HCT116 (cell line): Measurements from ENCODE around the gene PIAS4. TPM values are rescaled to one million over a fixed set of nuclear protein-coding genes. Genes with fewer than 3 reads are reported as not detected.

Experiments
- ATAC-seq: fragments of 200-7000 bp; cut with Tn5 transposase; 2 replicates; pipeline ENCODE4 v1.9.1; 2020; ENCODE audit warnings: mild to moderate bottlenecking, moderate library complexity
- BruUV-seq: library from RNA; stranded (reverse); fragments of 400-500 nt; replicated peaks from 2 replicates; lab custom pipeline; 2021; lab: Mats Ljungman, UMichigan
- CTCF ChIA-PET: fragments of 300-600 bp; sonication (Branson Sonifier 250); formaldehyde crosslinking; loops from one replicate; lab custom pipeline; 2021; ENCODE audit warnings: antibody characterized with exemption; lab: Charles Lee
- POLR2A ChIA-PET: fragments of 300-600, 350-600 bp; sonication (Branson Sonifier 250); formaldehyde crosslinking; loops from one replicate; lab custom pipeline; 2021; ENCODE audit warnings: antibody characterized with exemption; lab: Charles Lee
- RAD21 ChIA-PET, 2 experiments: fragments of 300-600 bp; sonication (Branson Sonifier 250); formaldehyde crosslinking; loops; one replicate each; lab custom pipeline; 2023; ENCODE audit warnings: low total read pairs in 2 of 2; ENCODE audit not compliant: uncharacterized antibody in 2 of 2, unreplicated experiment in 2 of 2, low non-redundant PET in 1 of 2; lab: Charles Lee
- DNase-seq: peaks from one replicate; pipeline ENCODE4 v3.0.0-alpha.2; 2010; ENCODE audit warnings: low read depth, low spot score
- H2AFZ ChIP-seq: fragments of 200-600 bp; shearing (Covaris generic), sonication (generic); 2 replicates; pipeline ENCODE4 v1.6.1; 2017; ENCODE audit warnings: low read depth, mixed run types, mixed read lengths, antibody characterized with exemption, low read length; ENCODE audit not compliant: poor library complexity, severe bottlenecking
- H3K27ac ChIP-seq: 2 replicates; pipeline ENCODE4 v1.5.1; 2012; ENCODE audit warnings: low read depth, low read length
- H3K27me3 ChIP-seq: fragments of 200-600 bp; sonication (generic); 2 replicates; pipeline ENCODE4 v1.6.1; 2016; ENCODE audit warnings: mixed run types, low read length, mixed read lengths; ENCODE audit not compliant: insufficient read depth
- H3K36me3 ChIP-seq, 2 experiments: fragments of 200-500 bp in 1 of 2; fragments of 200-600 bp in 1 of 2; sonication (Bioruptor generic) in 1 of 2; sonication (generic) in 1 of 2; 2 replicates each; pipeline versions ENCODE4 v1.5.1 to v1.6.1; 2014 to 2016; ENCODE audit warnings: low read length in 2 of 2, inconsistent platforms in 1 of 2, mixed read lengths in 1 of 2, mixed run types in 1 of 2; ENCODE audit not compliant: insufficient read depth in 2 of 2, control insufficient read depth in 1 of 2
- H3K4me1 ChIP-seq, 2 experiments: fragments of 200-600 bp in 1 of 2; sonication (generic) in 1 of 2; 2 replicates each; pipeline versions ENCODE4 v1.5.1 to v1.6.1; 2012 to 2017; ENCODE audit warnings: low read length in 2 of 2, inconsistent platforms in 1 of 2, mild to moderate bottlenecking in 1 of 2, mixed read lengths in 1 of 2, mixed run types in 1 of 2, moderate library complexity in 1 of 2; ENCODE audit not compliant: insufficient read depth in 2 of 2, control insufficient read depth in 1 of 2
- H3K4me2 ChIP-seq: fragments of 200-600 bp; sonication (generic); 2 replicates; pipeline ENCODE4 v1.6.1; 2017; ENCODE audit warnings: mixed run types, low read length, mixed read lengths
- H3K4me3 ChIP-seq, 2 experiments: fragments of 200-600 bp in 1 of 2; sonication (generic) in 1 of 2; replicated peaks in 1 of 2; 2 replicates each; pipeline ENCODE4 v1.5.1; 2011 to 2016; ENCODE audit warnings: low read length in 2 of 2, control low read depth in 1 of 2, low read depth in 1 of 2, mild to moderate bottlenecking in 1 of 2, mixed read lengths in 1 of 2, mixed run types in 1 of 2
- H3K79me2 ChIP-seq: fragments of 200-600 bp; sonication (generic); 2 replicates; pipeline ENCODE4 v1.6.1; 2017; ENCODE audit warnings: mild to moderate bottlenecking, mixed run types, low read length, moderate library complexity, mixed read lengths; ENCODE audit not compliant: insufficient read depth
- H3K9ac ChIP-seq: fragments of 200-600 bp; sonication (generic); 2 replicates; pipeline ENCODE4 v1.6.1; 2016; ENCODE audit warnings: low read length, mixed read lengths
- H3K9me2 ChIP-seq: fragments of 200-600 bp; sonication (generic), shearing (Covaris generic); 2 replicates; pipeline ENCODE4 v1.6.1; 2017; ENCODE audit warnings: mixed run types, mild to moderate bottlenecking, moderate library complexity; ENCODE audit not compliant: insufficient read depth
- H3K9me3 ChIP-seq, 2 experiments: fragments of 200-500 bp in 1 of 2; fragments of 200-600 bp in 1 of 2; sonication (Bioruptor generic) in 1 of 2; sonication (generic) in 1 of 2; 2 replicates each; pipeline ENCODE4 v1.6.1; 2014 to 2017; ENCODE audit warnings: low read length in 2 of 2, mixed read lengths in 2 of 2, inconsistent platforms in 1 of 2, low read depth in 1 of 2, mild to moderate bottlenecking in 1 of 2, mixed run types in 1 of 2, moderate library complexity in 1 of 2; ENCODE audit not compliant: control insufficient read depth in 1 of 2, insufficient read depth in 1 of 2
- H4K20me1 ChIP-seq: fragments of 200-600 bp; sonication (generic), shearing (Covaris generic); 2 replicates; pipeline ENCODE4 v1.6.1; 2017; ENCODE audit warnings: mixed run types, mild to moderate bottlenecking, moderate library complexity; ENCODE audit not compliant: insufficient read depth
- CBX3 ChIP-seq: IDR thresholded peaks from 2 replicates; pipeline ENCODE4 v1.6.1; 2012; ENCODE audit warnings: low read depth
- ELF1 ChIP-seq: IDR thresholded peaks from 2 replicates; pipeline ENCODE4 v1.6.1; 2012; ENCODE audit warnings: low read depth, borderline replicate concordance
- EZH2 ChIP-seq: fragments of 200-600 bp; sonication (generic); IDR thresholded peaks from 2 replicates; pipeline ENCODE4 v1.6.1; 2017; ENCODE audit warnings: antibody characterized with exemption, mixed run types
- EZH2phosphoT487 ChIP-seq: fragments of 200-600 bp; IDR thresholded peaks from 2 replicates; pipeline ENCODE4 v1.6.1; 2018; ENCODE audit warnings: antibody characterized with exemption, borderline replicate concordance
- FOSL1 ChIP-seq: IDR thresholded peaks from 2 replicates; pipeline ENCODE4 v1.6.1; 2012; ENCODE audit warnings: low read depth
- POLR2A ChIP-seq: IDR thresholded peaks from 2 replicates; pipeline ENCODE4 v1.7.0; 2011; ENCODE audit warnings: borderline replicate concordance; ENCODE audit not compliant: insufficient read depth, insufficient read length; ENCODE audit errors: extremely low read depth
- RAD21 ChIP-seq: IDR thresholded peaks from 2 replicates; pipeline ENCODE4 v1.6.1; 2012; ENCODE audit warnings: low read depth, mild to moderate bottlenecking
- SIN3A ChIP-seq: IDR thresholded peaks from 2 replicates; pipeline ENCODE4 v1.6.1; 2012; ENCODE audit warnings: low read depth
- SP1 ChIP-seq: IDR thresholded peaks from 2 replicates; pipeline ENCODE4 v1.6.1; 2012; ENCODE audit warnings: low read depth
- SRF ChIP-seq: IDR thresholded peaks from 2 replicates; pipeline ENCODE4 v1.6.1; 2012; ENCODE audit warnings: low read depth
- TCF7L2 ChIP-seq: IDR thresholded peaks from 2 replicates; pipeline ENCODE4 v1.7.0; 2011; ENCODE audit warnings: borderline replicate concordance, inconsistent platforms; ENCODE audit not compliant: insufficient read depth, insufficient read length; ENCODE audit errors: extremely low read depth
- ZFX ChIP-seq: fragments of 450-650 bp; IDR thresholded peaks from 2 replicates; pipeline ENCODE4 v1.6.1; 2017
- ZNF274 ChIP-seq: fragments of 200-500 bp; sonication (Bioruptor generic); IDR thresholded peaks from 2 replicates; pipeline ENCODE4 v1.6.1; 2014; ENCODE audit warnings: mild to moderate bottlenecking, low read depth, low read length, inconsistent platforms
- intact Hi-C: fragments of 100-400 bp; cut with micrococcal nuclease; formaldehyde crosslinking; loops from 2 replicates; pipeline ENCODE4 v1.10.0; 2022
- total RNA-seq: library from RNA; stranded (reverse); gene quantifications from one replicate; pipeline ENCODE4 v1.2.1, GENCODE V29; 2021; ENCODE audit not compliant: unreplicated experiment
- TF ChIP-seq, protein P1 (sequence below): IDR thresholded peaks from 2 replicates; pipeline ENCODE4 v1.6.1; 2012; ENCODE audit warnings: low read depth
- TF ChIP-seq, protein P2 (sequence below): IDR thresholded peaks from 2 replicates; pipeline ENCODE4 v1.6.1; 2012
- TF ChIP-seq, protein P3 (sequence below): IDR thresholded peaks from 2 replicates; pipeline ENCODE4 v1.6.1; 2012

Gene PIAS4
- total RNA-seq, 1 experiment from 2014 or later, result 28.4 TPM

DNA sequence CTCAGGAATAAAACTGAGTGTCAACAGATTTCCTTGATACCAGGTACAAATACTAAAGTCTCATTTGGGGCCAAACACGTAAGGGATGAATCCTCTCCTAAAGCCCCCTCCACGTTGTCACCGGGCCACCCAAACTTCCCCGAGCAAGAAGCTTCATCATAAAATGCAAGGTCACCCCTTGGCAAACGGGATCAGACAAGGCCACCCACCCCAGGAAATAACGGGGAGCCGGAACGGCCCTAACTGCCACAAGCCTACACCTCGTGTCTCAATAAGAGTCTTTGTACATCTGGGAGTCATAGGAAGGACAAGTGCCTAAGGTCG, 23.0 kb upstream of the PIAS4 start (continued):
- TF ChIP-seq, protein P1, sequence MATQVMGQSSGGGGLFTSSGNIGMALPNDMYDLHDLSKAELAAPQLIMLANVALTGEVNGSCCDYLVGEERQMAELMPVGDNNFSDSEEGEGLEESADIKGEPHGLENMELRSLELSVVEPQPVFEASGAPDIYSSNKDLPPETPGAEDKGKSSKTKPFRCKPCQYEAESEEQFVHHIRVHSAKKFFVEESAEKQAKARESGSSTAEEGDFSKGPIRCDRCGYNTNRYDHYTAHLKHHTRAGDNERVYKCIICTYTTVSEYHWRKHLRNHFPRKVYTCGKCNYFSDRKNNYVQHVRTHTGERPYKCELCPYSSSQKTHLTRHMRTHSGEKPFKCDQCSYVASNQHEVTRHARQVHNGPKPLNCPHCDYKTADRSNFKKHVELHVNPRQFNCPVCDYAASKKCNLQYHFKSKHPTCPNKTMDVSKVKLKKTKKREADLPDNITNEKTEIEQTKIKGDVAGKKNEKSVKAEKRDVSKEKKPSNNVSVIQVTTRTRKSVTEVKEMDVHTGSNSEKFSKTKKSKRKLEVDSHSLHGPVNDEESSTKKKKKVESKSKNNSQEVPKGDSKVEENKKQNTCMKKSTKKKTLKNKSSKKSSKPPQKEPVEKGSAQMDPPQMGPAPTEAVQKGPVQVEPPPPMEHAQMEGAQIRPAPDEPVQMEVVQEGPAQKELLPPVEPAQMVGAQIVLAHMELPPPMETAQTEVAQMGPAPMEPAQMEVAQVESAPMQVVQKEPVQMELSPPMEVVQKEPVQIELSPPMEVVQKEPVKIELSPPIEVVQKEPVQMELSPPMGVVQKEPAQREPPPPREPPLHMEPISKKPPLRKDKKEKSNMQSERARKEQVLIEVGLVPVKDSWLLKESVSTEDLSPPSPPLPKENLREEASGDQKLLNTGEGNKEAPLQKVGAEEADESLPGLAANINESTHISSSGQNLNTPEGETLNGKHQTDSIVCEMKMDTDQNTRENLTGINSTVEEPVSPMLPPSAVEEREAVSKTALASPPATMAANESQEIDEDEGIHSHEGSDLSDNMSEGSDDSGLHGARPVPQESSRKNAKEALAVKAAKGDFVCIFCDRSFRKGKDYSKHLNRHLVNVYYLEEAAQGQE, result no peak
- TF ChIP-seq EZH2phosphoT487, result no peak
- TF ChIP-seq, protein P2, sequence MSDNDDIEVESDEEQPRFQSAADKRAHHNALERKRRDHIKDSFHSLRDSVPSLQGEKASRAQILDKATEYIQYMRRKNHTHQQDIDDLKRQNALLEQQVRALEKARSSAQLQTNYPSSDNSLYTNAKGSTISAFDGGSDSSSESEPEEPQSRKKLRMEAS, result no peak
- TF ChIP-seq ZFX, result no peak
- TF ChIP-seq ELF1, result no peak
- no peak for TF ChIP-seq CBX3
- TF ChIP-seq ZNF274, result no peak
- TF ChIP-seq RAD21, result no peak

DNA sequence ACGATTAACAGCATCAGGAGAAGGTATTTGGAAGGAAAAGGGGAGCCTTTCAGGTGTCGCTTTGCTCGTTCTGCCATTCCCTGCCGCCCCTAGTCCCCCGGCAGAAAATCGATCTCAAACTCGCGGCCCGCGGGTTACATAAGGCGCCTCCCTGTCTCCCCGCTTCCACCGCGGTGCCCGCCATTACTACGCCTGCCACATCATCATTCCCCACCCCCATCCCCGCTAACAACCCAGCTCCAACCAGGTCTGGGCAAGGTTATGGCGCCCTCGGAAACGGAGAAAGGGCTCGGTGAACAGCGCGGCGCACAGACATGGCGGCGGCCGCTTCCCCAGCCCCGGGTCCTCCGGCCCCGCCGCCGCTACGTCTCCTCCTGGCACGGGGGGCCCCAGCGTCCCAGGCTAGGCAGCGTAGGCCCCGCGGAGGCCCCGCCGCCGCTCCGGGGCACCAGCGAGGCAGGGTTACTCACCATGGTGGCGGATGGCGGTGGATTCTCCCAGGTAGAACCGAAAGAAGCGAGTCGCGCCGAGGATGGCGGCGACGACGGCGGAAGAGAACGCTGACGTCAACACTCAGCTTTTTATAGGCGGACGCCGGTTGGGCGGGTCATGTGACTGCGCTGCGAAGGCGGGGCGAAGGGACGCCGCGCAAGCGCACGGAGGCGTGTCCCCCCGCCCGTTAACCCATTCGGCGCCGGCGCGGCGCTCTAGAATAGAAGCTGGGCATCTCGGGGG, 22.5 kb upstream of the PIAS4 start, which contains the start of gene EEF2:
TSS of gene EEF2 (minus strand) at position 556 of the 735 bp plus-strand sequence. CDS start at position 473, 83 bp downstream.
- H3K27me3 ChIP-seq, result no peaks in the 10 kb centered on the region
- RAD21 ChIA-PET, result no interaction called here
- CTCF ChIA-PET, result interaction anchor here (1.0 to 2.1 kb wide), 6 partner anchors 14 to 223 kb away, joined by 3 to 14 read pairs (median 6); partner anchors contain the start of gene DAPK3
- peak; percentile 26 for ATAC-seq
- intact Hi-C loops, result loop anchor here (5.0 kb wide), 2 partner anchors 133 to 202 kb away; no protein-coding TSS in a partner anchor
- H3K4me2 ChIP-seq, result peak within 1 kb of the TSS; percentile 84
- no peaks in the 10 kb centered on the region for H3K9me2 ChIP-seq
- H3K9ac ChIP-seq, result peak within 1 kb of the TSS; percentile 99
- H4K20me1 ChIP-seq, result peaks cover 47% of the 10 kb centered on the region; the same call in 1 of the 2 replicates
- H3K79me2 ChIP-seq, result peaks cover 53% of the 10 kb centered on the region
- H3K36me3 ChIP-seq, result peaks cover 37 to 49% of the 10 kb centered on the region in 2 experiments
- peak within 1 kb of the TSS; percentile 95 for H2AFZ ChIP-seq
- POLR2A ChIA-PET, result interaction anchor here (0.7 to 3.1 kb wide), 16 partner anchors 9 to 486 kb away, joined by 3 to 60 read pairs (median 4); partner anchors contain the start of genes DAPK3, MRPL54, PIAS4 and YJU2
- peaks cover 22 to 47% of the 10 kb centered on the region in 2 experiments for H3K4me1 ChIP-seq
- BruUV-seq, result no TSS peak
- H3K9me3 ChIP-seq, result no peaks in the 10 kb centered on the region
- peak within 1 kb of the TSS; percentile 95 for H3K4me3 ChIP-seq
- DNase-seq, result peak; percentile 68
- H3K27ac ChIP-seq, result peak within 1 kb of the TSS; percentile 98
- TF ChIP-seq TCF7L2, result peak; percentile 12
- TF ChIP-seq SP1, result peak; percentile 86
- TF ChIP-seq, protein P1, result no peak
- TF ChIP-seq SIN3A, result peak; percentile 100
- peak; percentile 99 for TF ChIP-seq POLR2A
- TF ChIP-seq RAD21, result no peak
- no peak for TF ChIP-seq SRF
- TF ChIP-seq, protein P3, sequence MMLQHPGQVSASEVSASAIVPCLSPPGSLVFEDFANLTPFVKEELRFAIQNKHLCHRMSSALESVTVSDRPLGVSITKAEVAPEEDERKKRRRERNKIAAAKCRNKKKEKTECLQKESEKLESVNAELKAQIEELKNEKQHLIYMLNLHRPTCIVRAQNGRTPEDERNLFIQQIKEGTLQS, result no peak; the same call in 1 of the 2 replicates
- no peak for TF ChIP-seq CBX3
- no peak for TF ChIP-seq FOSL1
- TF ChIP-seq, protein P2, result peak; percentile 92
- no peak for TF ChIP-seq EZH2phosphoT487
- TF ChIP-seq EZH2, result no peak
- peak; percentile 54; the same call in 1 of the 2 replicates for TF ChIP-seq ZFX
- no peak; the same call in 1 of the 2 replicates for TF ChIP-seq ELF1
